Neural cell (in vitro differentiated cells): ENCODE measurements around the gene MRPL53. TPM values are rescaled to one million over a fixed set of nuclear protein-coding genes. Genes with fewer than 3 reads are reported as not detected.

Experiments used
- H2AFZ ChIP-seq: fragments of 200-600, 300-800 bp; sonication (generic), shearing (Covaris generic); 2 replicates; pipeline ENCODE4 v1.6.0; 2014; ENCODE audit warnings: low read depth, mild to moderate bottlenecking, antibody characterized with exemption, low read length, moderate library complexity
- H3F3A ChIP-seq: fragments of 200-600 bp; shearing (Covaris generic); 2 replicates; pipeline ENCODE4 v1.6.1; 2016; ENCODE audit warnings: mild to moderate bottlenecking, moderate library complexity, mixed read lengths, antibody characterized with exemption, low read length; ENCODE audit not compliant: insufficient read depth, poor library complexity, severe bottlenecking
- H3K27ac ChIP-seq: fragments of 200-600, 300-800 bp; sonication (generic), shearing (Covaris generic); 2 replicates; pipeline ENCODE4 v1.5.1; 2014; ENCODE audit warnings: mild to moderate bottlenecking, low read length, moderate library complexity
- H3K27me3 ChIP-seq: fragments of 300-800, 200-600 bp; sonication (generic), shearing (Covaris generic); 2 replicates; pipeline ENCODE4 v1.6.0; 2014; ENCODE audit warnings: mild to moderate bottlenecking, low read depth, low read length, moderate library complexity; ENCODE audit not compliant: insufficient read depth
- H3K36me3 ChIP-seq: fragments of 300-800, 200-600 bp; sonication (generic), shearing (Covaris generic); 2 replicates; pipeline ENCODE4 v1.5.1; 2014; ENCODE audit warnings: mild to moderate bottlenecking, antibody characterized with exemption, low read length, moderate library complexity; ENCODE audit not compliant: insufficient read depth
- H3K4me2 ChIP-seq: fragments of 300-800, 200-600 bp; sonication (generic), shearing (Covaris generic); 2 replicates; pipeline ENCODE4 v1.6.0; 2014; ENCODE audit warnings: mild to moderate bottlenecking, low read length
- H3K4me3 ChIP-seq: fragments of 300-800, 200-600 bp; sonication (generic), shearing (Covaris generic); 2 replicates; pipeline ENCODE4 v1.5.1; 2014; ENCODE audit warnings: mild to moderate bottlenecking, low read length, moderate library complexity
- H3K79me2 ChIP-seq: fragments of 200-600 bp; shearing (Covaris generic); replicated peaks from 2 replicates; pipeline ENCODE4 v1.6.0; 2014; ENCODE audit warnings: mild to moderate bottlenecking, low read length, moderate library complexity; ENCODE audit not compliant: insufficient read depth
- H3K9ac ChIP-seq: fragments of 300-800, 200-600 bp; sonication (generic), shearing (Covaris generic); 2 replicates; pipeline ENCODE4 v1.6.1; 2016; ENCODE audit warnings: mild to moderate bottlenecking, low read length, mixed read lengths
- H3K9me2 ChIP-seq: fragments of 200-600 bp; shearing (Covaris generic); 2 replicates; pipeline ENCODE4 v1.6.1; 2016; ENCODE audit warnings: mild to moderate bottlenecking, low read length, mixed read lengths; ENCODE audit not compliant: insufficient read depth
- H3K9me3 ChIP-seq: fragments of 200-600, 300-800 bp; sonication (generic), shearing (Covaris generic); 2 replicates; pipeline ENCODE4 v1.6.1; 2016; ENCODE audit warnings: mild to moderate bottlenecking, mixed run types, low read length, moderate library complexity, mixed read lengths
- H4K20me1 ChIP-seq: fragments of 200-600 bp; shearing (Covaris generic); 2 replicates; pipeline ENCODE4 v1.6.1; 2016; ENCODE audit warnings: mild to moderate bottlenecking, mixed run types; ENCODE audit not compliant: insufficient read depth
- CTCF ChIP-seq: fragments of 450-650 bp; IDR thresholded peaks from 2 replicates; pipeline ENCODE4 v1.5.1; 2014; ENCODE audit warnings: antibody characterized with exemption, mild to moderate bottlenecking, moderate library complexity; ENCODE audit not compliant: poor library complexity, severe bottlenecking
- EP300 ChIP-seq: fragments of 450-650 bp; conservative IDR thresholded peaks from 2 replicates; pipeline ENCODE4 v1.6.1; 2014; ENCODE audit warnings: antibody characterized with exemption, mild to moderate bottlenecking, moderate library complexity; ENCODE audit not compliant: poor library complexity, severe bottlenecking
- EZH2 ChIP-seq: fragments of 200-600, 300-800 bp; shearing (Covaris generic), sonication (generic); IDR thresholded peaks from 2 replicates; pipeline ENCODE4 v1.6.1; 2014; ENCODE audit warnings: antibody characterized with exemption, low read length, borderline replicate concordance, mild to moderate bottlenecking; ENCODE audit not compliant: insufficient read depth, poor library complexity, severe bottlenecking
- MXI1 ChIP-seq: fragments of 450-650 bp; conservative IDR thresholded peaks from 2 replicates; pipeline ENCODE4 v1.6.1; 2014; ENCODE audit warnings: antibody characterized with exemption, mild to moderate bottlenecking; ENCODE audit not compliant: poor library complexity, severe bottlenecking
- POLR2AphosphoS5 ChIP-seq: IDR thresholded peaks from 2 replicates; pipeline ENCODE4 v1.6.1; 2012
- RAD21 ChIP-seq: fragments of 450-650 bp; conservative IDR thresholded peaks from 2 replicates; pipeline ENCODE4 v1.6.1; 2014; ENCODE audit warnings: antibody characterized with exemption, mild to moderate bottlenecking, moderate library complexity
- SMC3 ChIP-seq: fragments of 450-650 bp; conservative IDR thresholded peaks from 2 replicates; pipeline ENCODE4 v1.6.1; 2014; ENCODE audit warnings: antibody characterized with exemption, mild to moderate bottlenecking, moderate library complexity; ENCODE audit not compliant: poor library complexity
- TAF1 ChIP-seq: IDR thresholded peaks from 2 replicates; pipeline ENCODE4 v1.6.1; 2012; ENCODE audit warnings: low read depth
- polyA plus RNA-seq: library from polyadenylated mRNA; depleted of rRNA; stranded (reverse); fragments of >200 nt; gene quantifications from 2 replicates; pipeline ENCODE4 v1.2.3, GENCODE V29; 2014
- TF ChIP-seq, protein P1 (sequence below): IDR thresholded peaks from 2 replicates; pipeline ENCODE4 v1.6.1; 2012; ENCODE audit warnings: borderline replicate concordance

MRPL53 gene
- polyA plus RNA-seq, 1 donor from 2014 or later: 28.0 TPM

- no peaks in the 10 kb centered on the region for H3K36me3 ChIP-seq
- H4K20me1 ChIP-seq: no peaks in the 10 kb centered on the region
- H3K9me3 ChIP-seq: no peaks in the 10 kb centered on the region
- H3K27me3 ChIP-seq: no peaks in the 10 kb centered on the region
- peak within 1 kb of the TSS; percentile 97 for H3K4me2 ChIP-seq
- peak; percentile 22 for TF ChIP-seq CTCF
- TF ChIP-seq TAF1: no peak
- no peak for TF ChIP-seq RAD21
- TF ChIP-seq EP300: no peak
- no peak for TF ChIP-seq SMC3
- peak; percentile 76 for TF ChIP-seq POLR2AphosphoS5
- TF ChIP-seq EZH2: no peak
- TF ChIP-seq, protein P1, sequence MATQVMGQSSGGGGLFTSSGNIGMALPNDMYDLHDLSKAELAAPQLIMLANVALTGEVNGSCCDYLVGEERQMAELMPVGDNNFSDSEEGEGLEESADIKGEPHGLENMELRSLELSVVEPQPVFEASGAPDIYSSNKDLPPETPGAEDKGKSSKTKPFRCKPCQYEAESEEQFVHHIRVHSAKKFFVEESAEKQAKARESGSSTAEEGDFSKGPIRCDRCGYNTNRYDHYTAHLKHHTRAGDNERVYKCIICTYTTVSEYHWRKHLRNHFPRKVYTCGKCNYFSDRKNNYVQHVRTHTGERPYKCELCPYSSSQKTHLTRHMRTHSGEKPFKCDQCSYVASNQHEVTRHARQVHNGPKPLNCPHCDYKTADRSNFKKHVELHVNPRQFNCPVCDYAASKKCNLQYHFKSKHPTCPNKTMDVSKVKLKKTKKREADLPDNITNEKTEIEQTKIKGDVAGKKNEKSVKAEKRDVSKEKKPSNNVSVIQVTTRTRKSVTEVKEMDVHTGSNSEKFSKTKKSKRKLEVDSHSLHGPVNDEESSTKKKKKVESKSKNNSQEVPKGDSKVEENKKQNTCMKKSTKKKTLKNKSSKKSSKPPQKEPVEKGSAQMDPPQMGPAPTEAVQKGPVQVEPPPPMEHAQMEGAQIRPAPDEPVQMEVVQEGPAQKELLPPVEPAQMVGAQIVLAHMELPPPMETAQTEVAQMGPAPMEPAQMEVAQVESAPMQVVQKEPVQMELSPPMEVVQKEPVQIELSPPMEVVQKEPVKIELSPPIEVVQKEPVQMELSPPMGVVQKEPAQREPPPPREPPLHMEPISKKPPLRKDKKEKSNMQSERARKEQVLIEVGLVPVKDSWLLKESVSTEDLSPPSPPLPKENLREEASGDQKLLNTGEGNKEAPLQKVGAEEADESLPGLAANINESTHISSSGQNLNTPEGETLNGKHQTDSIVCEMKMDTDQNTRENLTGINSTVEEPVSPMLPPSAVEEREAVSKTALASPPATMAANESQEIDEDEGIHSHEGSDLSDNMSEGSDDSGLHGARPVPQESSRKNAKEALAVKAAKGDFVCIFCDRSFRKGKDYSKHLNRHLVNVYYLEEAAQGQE: peak; percentile 9
- TF ChIP-seq MXI1: peak; percentile 57
- H3F3A ChIP-seq: no peaks in the 10 kb centered on the region
- peaks cover 12% of the 10 kb centered on the region for H3K79me2 ChIP-seq
- peak within 1 kb of the TSS; percentile 99 for H3K4me3 ChIP-seq
- H2AFZ ChIP-seq: peak within 1 kb of the TSS; percentile 73
- peak within 1 kb of the TSS; percentile 98 for H3K27ac ChIP-seq
- peak within 1 kb of the TSS; percentile 95 for H3K9ac ChIP-seq
- no peaks in the 10 kb centered on the region for H3K9me2 ChIP-seq
These were observed 14.1 kb downstream of the MRPL53 start, which contains the start of gene WBP1 for GRCh38 chr2:74458132-74458937. WBP1 (plus strand) TSS chr2:74458438; CDS start chr2:74458603, 165 bp downstream.

DNA sequence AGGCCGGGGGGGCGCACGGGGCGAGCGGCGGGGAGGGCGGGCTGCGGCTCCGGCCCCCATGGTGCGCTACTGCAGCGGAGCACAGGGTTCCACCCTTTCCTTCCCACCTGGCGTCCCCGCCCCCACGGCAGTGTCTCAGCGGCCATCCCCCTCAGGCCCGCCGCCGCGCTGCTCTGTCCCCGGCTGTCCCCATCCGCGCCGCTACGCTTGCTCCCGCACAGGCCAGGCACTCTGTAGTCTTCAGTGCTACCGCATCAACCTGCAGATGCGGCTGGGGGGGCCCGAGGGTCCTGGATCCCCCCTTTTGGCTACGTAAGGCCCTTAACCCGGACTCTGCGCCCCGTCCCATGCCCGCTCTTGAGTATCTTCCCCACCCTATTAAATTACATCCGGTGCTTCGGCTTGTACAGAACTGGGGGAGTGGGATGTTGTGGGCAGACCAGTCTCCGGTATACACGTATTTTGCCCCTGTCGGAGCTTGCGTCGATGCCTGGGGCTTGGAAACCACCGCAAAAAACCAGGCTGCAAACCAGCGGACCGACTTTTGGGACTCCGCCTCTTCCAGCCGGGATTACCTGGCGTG lies 14.8 kb downstream of the MRPL53 start:
- Histone ChIP-seq H3K27ac (peak overlapping the region; percentile 98), H3K27me3 (no peaks in the 10 kb centered on the region), H3K9me2 (no peaks in the 10 kb centered on the region), H3K9me3 (no peaks in the 10 kb centered on the region), H4K20me1 (no peaks in the 10 kb centered on the region), H3K4me2 (peak overlapping the region; percentile 65), H3K79me2 (peaks cover 12% of the 10 kb centered on the region), H3K4me3 (peak overlapping the region; percentile 99), H2AFZ (peak overlapping the region; percentile 69), H3K9ac (peak overlapping the region; percentile 95), H3F3A (no peaks in the 10 kb centered on the region), H3K36me3 (no peaks in the 10 kb centered on the region)
- peak; percentile 30 for TF ChIP-seq SMC3
- TF ChIP-seq EZH2: no peak
- no peak for TF ChIP-seq RAD21
- no peak for TF ChIP-seq EP300
- TF ChIP-seq MXI1: no peak
- no peak for TF ChIP-seq CTCF
- peak; percentile 86 for TF ChIP-seq TAF1
- TF ChIP-seq, protein P1: peak; percentile 79
- TF ChIP-seq POLR2AphosphoS5: peak; percentile 69
